ENCODE results near the gene ZMYM4.

The ZMYM4 gene

DNA sequence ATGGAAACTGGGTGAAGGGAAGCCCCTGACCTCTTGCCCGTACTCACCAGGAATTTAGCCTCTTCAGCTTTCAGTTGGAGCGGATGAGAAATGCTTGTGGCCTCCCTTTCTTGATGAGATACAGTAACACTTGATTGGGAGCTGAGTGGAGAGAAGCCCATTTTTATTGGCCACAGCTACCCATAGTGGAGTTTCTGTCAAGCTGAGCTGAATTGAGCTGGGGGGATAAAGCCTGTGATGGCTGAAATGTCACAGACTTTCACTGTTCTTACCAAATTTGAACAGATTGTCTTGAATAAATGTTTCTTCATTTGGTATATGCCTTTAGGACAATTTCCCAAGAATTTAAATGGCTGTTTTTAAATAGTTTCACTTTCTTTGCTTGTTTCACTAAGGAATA, 125.9 kb downstream of the ZMYM4 start:
- no peak for DNase-seq (ENCODE audit: low read depth in 2 of 3, low spot score in 1 of 3)

DNA sequence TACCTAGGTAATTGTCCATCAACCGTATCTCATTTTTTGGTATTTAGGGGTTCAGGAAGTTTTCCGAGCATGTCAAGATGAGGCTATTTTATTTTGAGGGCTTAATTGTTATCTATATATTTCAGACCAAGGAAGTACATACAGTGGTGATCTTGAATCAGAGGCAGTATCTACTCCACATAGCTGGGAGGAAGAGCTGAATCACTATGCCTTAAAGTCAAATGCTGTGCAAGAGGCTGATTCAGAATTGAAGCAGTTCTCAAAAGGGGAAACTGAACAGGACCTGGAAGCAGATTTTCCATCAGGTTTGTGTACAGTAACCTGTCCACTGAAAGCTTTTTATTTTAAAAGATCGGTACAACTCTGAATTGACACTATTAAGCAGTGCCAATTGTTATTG, 130.2 kb downstream of the ZMYM4 start:
- DNase-seq (ENCODE audit: low read depth in 2 of 3, low spot score in 1 of 3), result no peak

GRCh38 chr1:35401049-35401448, 132.5 kb downstream of the ZMYM4 start:
- no peak for DNase-seq (ENCODE audit: low read depth in 2 of 3, low spot score in 1 of 3)

GRCh38 chr1:35406103-35406502, 137.6 kb downstream of the ZMYM4 start:
- no peak for DNase-seq (ENCODE audit: low read depth in 2 of 3, low spot score in 1 of 3)

DNA sequence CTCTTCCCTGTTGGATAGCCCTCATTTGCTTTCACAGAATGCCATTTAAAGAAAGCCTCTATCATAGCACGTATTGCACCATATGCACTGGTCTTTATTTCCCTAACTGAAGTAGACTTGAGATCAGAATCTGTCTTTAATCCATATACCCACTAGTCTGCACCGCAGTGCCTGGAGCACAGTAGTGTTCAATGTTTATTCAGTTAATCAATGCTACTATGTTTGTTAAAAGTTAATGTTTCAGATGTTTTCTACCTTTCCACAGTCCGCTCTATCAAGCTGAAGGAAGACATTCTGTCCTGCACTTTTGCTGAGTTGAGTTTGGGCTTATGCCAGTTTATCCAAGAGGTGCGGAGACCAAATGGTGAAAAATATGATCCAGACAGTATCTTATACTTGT, 139.2 kb downstream of the ZMYM4 start:
- no peak for DNase-seq (ENCODE audit: low read depth in 2 of 3, low spot score in 1 of 3)

- no peak for DNase-seq (ENCODE audit: low read depth in 2 of 3, low spot score in 1 of 3)
Measured at GRCh38 chr1:35408925-35409324, 140.4 kb downstream of the ZMYM4 start.

- no peak for DNase-seq (ENCODE audit: low read depth in 2 of 3, low spot score in 1 of 3)
Measured at GRCh38 chr1:35426097-35426586, 157.6 kb downstream of the ZMYM4 start.

DNA sequence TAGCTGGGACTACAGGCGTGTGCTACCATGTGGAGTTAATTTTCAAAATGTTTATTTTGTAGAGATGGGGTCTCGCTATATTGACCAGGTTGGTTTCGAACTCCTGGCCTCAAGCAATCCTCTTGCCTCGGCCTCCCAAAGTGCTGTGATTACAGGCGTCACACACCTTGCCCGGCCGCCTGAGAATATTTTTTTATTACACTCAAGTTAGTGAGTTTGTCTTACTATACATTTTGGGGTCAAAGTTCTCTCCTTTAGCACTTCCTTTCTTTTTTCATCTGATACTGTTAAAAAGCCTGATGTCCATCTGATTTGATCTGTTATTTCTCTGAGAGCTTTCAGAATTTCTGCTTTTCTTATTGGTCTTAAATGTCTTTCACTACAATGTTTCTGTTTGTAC, 159.9 kb downstream of the ZMYM4 start:
- no peak for DNase-seq (ENCODE audit: low read depth in 2 of 3, low spot score in 1 of 3)

- no peak for DNase-seq (ENCODE audit: low read depth in 2 of 3, low spot score in 1 of 3)
Measured at GRCh38 chr1:35430762-35431161, 162.3 kb downstream of the ZMYM4 start.

GRCh38 chr1:35431173-35431599, 162.7 kb downstream of the ZMYM4 start:
- no peak for DNase-seq (ENCODE audit: low read depth in 2 of 3, low spot score in 1 of 3)

DNA sequence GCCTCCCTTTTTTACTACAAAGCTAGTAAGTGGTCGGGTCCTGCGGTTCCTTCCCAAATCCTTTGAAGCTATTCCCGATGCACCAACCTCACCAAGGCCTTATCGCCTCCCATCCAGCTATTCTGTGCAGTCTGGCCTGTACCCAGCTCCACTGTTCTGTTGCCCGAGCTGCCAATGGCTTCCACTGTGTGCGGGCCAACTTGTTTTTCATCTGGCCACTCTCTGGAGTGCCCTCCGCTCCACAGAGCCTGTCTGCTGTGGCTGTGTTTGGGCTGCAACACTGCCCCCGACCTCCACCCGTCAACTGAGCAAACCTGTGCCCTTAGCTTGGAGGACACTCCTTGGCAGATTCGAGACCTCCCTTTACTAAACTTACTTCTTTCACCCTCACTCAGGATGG, 163.7 kb downstream of the ZMYM4 start:
- no peak for DNase-seq (ENCODE audit: low read depth in 2 of 3, low spot score in 1 of 3)

DNA sequence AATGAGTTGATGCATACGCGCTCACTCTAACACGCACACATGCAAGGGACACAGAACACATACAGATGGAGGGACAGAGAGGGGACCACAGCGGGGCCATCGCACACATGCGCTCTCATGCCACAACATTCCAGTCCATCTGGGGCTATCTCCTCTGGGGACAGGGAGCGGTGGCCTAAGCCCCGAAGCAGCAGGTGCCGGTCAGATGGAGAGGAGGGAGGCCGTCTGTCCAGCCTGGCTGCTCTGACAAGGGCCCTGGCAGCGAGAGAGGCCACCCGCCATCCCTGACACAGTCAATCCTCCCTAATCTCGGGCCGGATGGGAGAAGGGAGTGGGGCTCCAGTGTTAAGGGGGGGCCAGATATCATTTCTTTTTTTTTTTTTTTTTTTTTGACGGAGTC, 165.2 kb downstream of the ZMYM4 start:
- DNase-seq (ENCODE audit: low read depth in 2 of 3, low spot score in 1 of 3), result no peak

GRCh38 chr1:35434703-35435102, 166.2 kb downstream of the ZMYM4 start:
- no peak for DNase-seq (ENCODE audit: low read depth in 2 of 3, low spot score in 1 of 3)

GRCh38 chr1:35436078-35436477, 167.6 kb downstream of the ZMYM4 start:
- no peak for DNase-seq (ENCODE audit: low read depth in 2 of 3, low spot score in 1 of 3)

DNA sequence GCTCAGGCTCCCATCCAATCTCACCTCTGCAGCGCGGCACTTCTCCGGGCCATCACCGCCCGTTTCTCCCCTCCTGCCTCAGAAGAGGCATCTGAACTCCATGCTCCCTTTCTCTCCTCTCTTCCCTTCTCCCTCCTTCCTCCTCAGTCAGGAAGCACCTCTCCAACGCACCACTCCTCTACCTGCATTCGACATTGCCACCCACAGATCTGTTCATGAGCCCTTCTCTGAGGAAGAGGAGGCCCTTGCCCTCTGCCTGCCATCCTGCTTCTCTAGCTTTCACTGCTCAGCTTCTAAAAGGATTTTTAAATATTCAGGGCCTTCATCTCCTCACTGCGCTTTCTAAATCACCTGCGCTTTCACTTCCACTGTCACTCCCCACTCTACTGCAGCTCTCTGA, 168.7 kb downstream of the ZMYM4 start:
- no peak for DNase-seq (ENCODE audit: low read depth in 2 of 3, low spot score in 1 of 3)

GRCh38 chr1:35439626-35440025, 171.1 kb downstream of the ZMYM4 start:
- no peak for DNase-seq (ENCODE audit: low read depth in 2 of 3, low spot score in 1 of 3)

GRCh38 chr1:35441926-35442579, 173.5 kb downstream of the ZMYM4 start:
- no peak for DNase-seq (ENCODE audit: low read depth in 2 of 3, low spot score in 1 of 3)

- DNase-seq (ENCODE audit: low read depth in 2 of 3, low spot score in 1 of 3), result peak in 2 of 3 donors; percentile 28 to 34
Measured at GRCh38 chr1:35442734-35443133, 174.2 kb downstream of the ZMYM4 start.

DNA sequence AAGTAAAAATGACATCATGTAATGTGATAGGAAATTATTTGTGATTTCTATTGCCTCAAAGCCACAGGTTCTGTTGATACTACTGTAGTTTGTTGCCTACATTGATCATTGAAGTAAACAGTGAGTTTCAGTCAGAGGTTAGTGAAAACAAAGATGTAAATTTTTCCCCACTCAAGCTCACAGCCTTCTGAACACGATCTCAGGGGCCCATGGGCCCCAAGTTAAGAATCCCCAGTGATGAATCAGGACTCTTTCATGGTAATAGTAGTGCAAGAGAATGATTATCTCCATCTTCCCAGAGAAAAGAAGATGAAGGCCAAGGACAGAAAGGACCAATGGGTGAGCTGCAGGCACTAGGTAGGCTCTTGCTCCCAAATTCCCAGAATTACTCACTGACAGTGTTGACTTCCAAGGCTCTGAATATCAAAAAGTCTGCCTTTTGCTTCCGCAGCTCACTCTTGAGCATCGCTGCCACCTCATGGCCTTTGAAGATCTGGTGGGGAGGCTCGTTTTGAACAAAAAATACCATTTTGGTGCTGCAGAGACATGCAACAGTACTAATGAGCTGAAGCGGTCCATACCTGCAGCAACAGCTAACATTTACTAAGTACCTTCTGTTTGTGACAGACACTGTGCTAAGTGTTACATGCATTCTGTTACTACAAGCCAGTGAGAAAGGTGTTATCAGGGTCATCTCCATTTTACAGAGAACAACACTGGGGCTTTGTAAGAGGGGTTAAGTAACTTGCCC, 175.4 kb downstream of the ZMYM4 start:
- DNase-seq (ENCODE audit: low read depth in 2 of 3, low spot score in 1 of 3), result no peak

DNA sequence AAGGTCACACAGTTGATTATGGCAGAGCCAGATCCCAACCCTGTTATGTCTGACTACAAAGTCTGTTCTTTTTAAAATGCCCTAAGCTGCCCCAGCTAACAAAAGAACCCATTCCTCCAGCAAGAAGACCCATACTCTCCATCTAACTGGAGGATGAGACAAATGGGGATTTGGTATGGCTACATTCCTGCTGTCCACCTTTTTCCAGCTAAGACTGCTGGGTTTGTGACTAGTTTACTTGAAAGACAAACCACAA, 175.9 kb downstream of the ZMYM4 start:
- DNase-seq (ENCODE audit: low read depth in 2 of 3, low spot score in 1 of 3), result no peak

DNA sequence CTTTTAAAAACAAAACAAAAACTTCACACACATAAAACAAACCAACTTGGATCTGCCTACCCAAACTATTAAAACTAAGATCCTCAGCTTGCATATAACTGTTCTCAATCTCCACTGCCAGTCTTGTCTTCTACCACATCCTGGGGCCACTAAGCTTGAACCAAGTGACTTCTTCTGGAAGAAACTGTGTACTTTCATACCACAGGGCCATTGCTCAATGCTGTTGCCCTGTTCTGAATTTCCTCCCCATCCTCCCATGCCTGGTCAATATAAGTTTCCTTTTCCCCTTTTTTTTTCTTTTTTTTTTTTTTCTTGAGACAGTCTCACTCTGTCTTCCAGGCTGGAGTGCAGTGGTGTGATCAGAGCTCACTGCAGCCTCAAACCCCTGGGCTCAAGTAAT, 178.8 kb downstream of the ZMYM4 start:
- DNase-seq (ENCODE audit: low read depth in 2 of 3, low spot score in 1 of 3), result no peak

DNA sequence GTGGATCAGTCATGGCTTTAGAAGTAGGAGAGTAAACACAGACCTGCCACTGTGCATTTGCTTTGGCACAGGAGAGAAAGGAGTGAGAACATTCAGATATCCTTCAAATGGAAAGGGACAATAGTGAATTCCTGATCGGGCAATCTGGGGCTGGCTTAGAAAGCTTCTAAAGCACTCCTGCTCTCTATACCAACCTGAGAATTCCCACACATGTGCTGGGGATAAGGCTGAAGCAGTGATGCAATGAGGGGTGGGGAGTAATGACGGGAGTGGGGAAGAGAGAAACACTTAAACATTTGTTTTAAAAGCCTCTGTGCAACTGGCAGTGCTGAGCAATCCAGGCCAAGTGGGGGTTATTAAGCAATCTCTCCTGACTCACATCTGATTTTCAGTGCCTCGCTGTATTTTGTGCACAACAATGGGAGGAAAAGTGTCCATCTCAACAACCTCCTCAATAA, 179.9 kb downstream of the ZMYM4 start:
- no peak for DNase-seq (ENCODE audit: low read depth in 2 of 3, low spot score in 1 of 3)

Data from stimulated activated CD4-positive, alpha-beta T cell treated with anti-CD3 and anti-CD28 coated beads, Interleukin-12 subunit alpha, Interleukin-12 subunit beta, amount 100 ng/mL, for 48 hours (primary cell).